CD14-positive monocyte (primary cell): ENCODE measurements around the gene TSPAN7. TPM values are rescaled to one million over a fixed set of nuclear protein-coding genes. Genes with fewer than 3 reads are reported as not detected.

Experiments
- DNase-seq, 3 donors: peaks; one replicate each; pipeline ENCODE4 v3.0.0-alpha.2; 2011 to 2022
- H2AFZ ChIP-seq: 2 replicates; pipeline ENCODE4 v1.6.0; 2012; ENCODE audit warnings: mild to moderate bottlenecking, low read depth, low read length, inconsistent platforms; ENCODE audit not compliant: insufficient read depth, poor library complexity, severe bottlenecking
- H3K27ac ChIP-seq, 2 donors: 1 replicate in 1 of 2; 2 replicates in 1 of 2; pipeline ENCODE4 v1.5.1; 2012 to 2013; ENCODE audit warnings: low read length in 2 of 2, control low read depth in 1 of 2, inconsistent platforms in 1 of 2, low read depth in 1 of 2, mild to moderate bottlenecking in 1 of 2
- H3K27me3 ChIP-seq, 2 donors: one replicate each; pipeline versions ENCODE4 v1.6.0 to v1.6.1; 2011 to 2013; ENCODE audit warnings: low read length in 2 of 2; ENCODE audit not compliant: control insufficient read depth in 2 of 2, insufficient read depth in 2 of 2
- H3K36me3 ChIP-seq, 2 donors: replicated peaks in 1 of 2; 1 replicate in 1 of 2; 2 replicates in 1 of 2; pipeline versions ENCODE4 v1.5.1 to v1.6.1; 2012 to 2013; ENCODE audit warnings: low read length in 2 of 2, control low read depth in 1 of 2, inconsistent platforms in 1 of 2, mild to moderate bottlenecking in 1 of 2; ENCODE audit not compliant: insufficient read depth in 2 of 2, control insufficient read depth in 1 of 2
- H3K4me1 ChIP-seq, 2 donors: 1 replicate in 1 of 2; 2 replicates in 1 of 2; pipeline versions ENCODE4 v1.5.1 to v1.6.1; 2012 to 2013; ENCODE audit warnings: low read length in 2 of 2, control low read depth in 1 of 2, inconsistent platforms in 1 of 2, mild to moderate bottlenecking in 1 of 2, moderate library complexity in 1 of 2; ENCODE audit not compliant: insufficient read depth in 2 of 2, control insufficient read depth in 1 of 2
- H3K4me2 ChIP-seq: replicated peaks from 2 replicates; pipeline ENCODE3; 2012; ENCODE audit warnings: low read length, moderate library complexity, mild to moderate bottlenecking; ENCODE audit not compliant: poor library complexity, severe bottlenecking; ENCODE audit errors: extremely low read depth
- H3K4me3 ChIP-seq, 3 experiments: fragments of 200-600 bp in 1 of 3; sonication (generic) in 1 of 3; replicated peaks in 1 of 3; 1 replicate in 2 of 3; 2 replicates in 1 of 3; pipeline ENCODE4 v1.5.1; 2011 to 2013; ENCODE audit warnings: low read length in 3 of 3, mild to moderate bottlenecking in 3 of 3, control low read depth in 2 of 3, low read depth in 2 of 3, inconsistent platforms in 1 of 3, moderate library complexity in 1 of 3
- H3K79me2 ChIP-seq: 2 replicates; pipeline ENCODE4 v1.6.0; 2012; ENCODE audit warnings: mild to moderate bottlenecking, control low read depth, inconsistent platforms, low read length, moderate library complexity; ENCODE audit not compliant: insufficient read depth
- H3K9ac ChIP-seq: 2 replicates; pipeline ENCODE4 v1.6.0; 2017; ENCODE audit warnings: low read length, mild to moderate bottlenecking; ENCODE audit not compliant: insufficient read depth, poor library complexity, severe bottlenecking
- H3K9me3 ChIP-seq, 2 donors: replicated peaks in 1 of 2; 1 replicate in 1 of 2; 2 replicates in 1 of 2; pipeline versions ENCODE4 v1.5.1 to v1.6.1; 2012 to 2013; ENCODE audit warnings: low read length in 2 of 2, control low read depth in 1 of 2; ENCODE audit not compliant: control insufficient read depth in 1 of 2, insufficient read depth in 1 of 2
- H4K20me1 ChIP-seq: 2 replicates; pipeline ENCODE4 v1.6.0; 2012; ENCODE audit warnings: mild to moderate bottlenecking, low read length, control low read depth, moderate library complexity; ENCODE audit not compliant: insufficient read depth
- H3K27ac Mint-ChIP-seq, 7 donors: one replicate each; pipeline ENCODE4 v1.8.0; 2020; ENCODE audit warnings: mild to moderate bottlenecking in 7 of 7, mixed read lengths in 7 of 7, moderate library complexity in 6 of 7, inconsistent platforms in 2 of 7
- H3K27me3 Mint-ChIP-seq, 3 donors: one replicate each; pipeline ENCODE4 v1.8.0; 2021 to 2022; ENCODE audit warnings: low read depth in 3 of 3, mild to moderate bottlenecking in 3 of 3, mixed read lengths in 3 of 3, moderate library complexity in 3 of 3, inconsistent platforms in 1 of 3
- H3K36me3 Mint-ChIP-seq, 2 donors: one replicate each; pipeline ENCODE4 v1.8.0; 2020; ENCODE audit warnings: mixed read lengths in 2 of 2, inconsistent platforms in 1 of 2, mild to moderate bottlenecking in 1 of 2
- H3K4me1 Mint-ChIP-seq: one replicate; pipeline ENCODE4 v1.8.0; 2020; ENCODE audit warnings: mild to moderate bottlenecking, mixed read lengths
- H3K4me3 Mint-ChIP-seq, 2 donors: one replicate each; pipeline ENCODE4 v1.8.0; 2020; ENCODE audit warnings: mild to moderate bottlenecking in 2 of 2, mixed read lengths in 2 of 2, moderate library complexity in 1 of 2
- H3K9me3 Mint-ChIP-seq, 7 donors: one replicate each; pipeline ENCODE4 v1.8.0; 2020 to 2022; ENCODE audit warnings: mixed read lengths in 7 of 7, mild to moderate bottlenecking in 6 of 7, moderate library complexity in 6 of 7, inconsistent platforms in 2 of 7
- WGBS: methylation state at CpG from one replicate; pipeline ENCODE4 v1.1.5; 2013; ENCODE audit warnings: missing lambda C conversion rate; ENCODE audit not compliant: insufficient coverage; 5-methylcytosine and 5-hydroxymethylcytosine counted together
- intact Hi-C, 2 donors: fragments of 100-400 bp; cut with micrococcal nuclease; formaldehyde crosslinking; loops; one replicate each; pipeline versions ENCODE4 v1.15.0 to v1.15.1; 2023
- polyA plus RNA-seq, 3 donors: library from polyadenylated mRNA; depleted of rRNA in 1 of 3; unstranded in 2 of 3; stranded (reverse) in 1 of 3; fragments of 300-500 nt in 2 of 3; fragments of >200 nt in 1 of 3; fragmentation: Illumina TruSeq in 2 of 3; gene quantifications; 1 replicate in 2 of 3; 2 replicates in 1 of 3; pipeline ENCODE4 v1.2.3, GENCODE V29; 2012 to 2021
- TF ChIP-seq, protein P1 (sequence below): fragments of 200-600 bp; IDR thresholded peaks from one replicate; pipeline ENCODE4 v1.8.0; 2022; ENCODE audit warnings: antibody characterized with exemption, mild to moderate bottlenecking

Gene TSPAN7
- polyA plus RNA-seq, 3 donors, result not detected

DNA sequence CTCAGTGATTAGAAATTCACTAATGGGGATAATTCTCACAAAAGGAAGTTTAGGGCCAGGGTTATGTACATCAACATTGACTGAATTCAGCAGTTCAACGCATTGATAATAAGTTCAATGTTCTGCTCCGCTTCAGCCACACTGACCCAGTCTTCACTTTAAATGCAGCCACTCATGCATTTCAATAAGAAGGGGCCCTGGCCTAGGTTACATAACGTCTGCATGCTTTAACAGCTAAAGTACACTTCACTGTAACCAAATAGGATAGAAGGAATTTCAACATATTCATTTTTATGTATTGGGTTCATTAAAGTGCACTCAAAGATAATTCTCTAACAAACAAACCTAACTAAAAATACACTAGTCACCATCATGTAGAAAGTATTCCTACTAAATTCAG, 12.8 kb upstream of the TSPAN7 start:
- DNase-seq, result no peak
- Histone ChIP-seq H3K4me3 (no peak overlapping the region), H3K9ac (no peak overlapping the region), H3K27me3 (no peaks in the 10 kb centered on the region), H3K36me3 (no peaks in the 10 kb centered on the region), H4K20me1 (no peaks in the 10 kb centered on the region), H3K9me3 (no peaks in the 10 kb centered on the region), H3K79me2 (no peaks in the 10 kb centered on the region), H2AFZ (no peak overlapping the region), H3K27ac (no peak overlapping the region), H3K4me2 (no peak overlapping the region), H3K4me1 (no peaks in the 10 kb centered on the region)
- Mint-ChIP-seq H3K27ac (no peak overlapping the region), H3K9me3 (peaks cover 0 to 5% (median 3%) of the 10 kb centered on the region in 7 donors), H3K36me3 (no peaks in the 10 kb centered on the region), H3K27me3 (peaks cover 0 to 2% (median 0%) of the 10 kb centered on the region in 3 donors), H3K4me1 (no peaks in the 10 kb centered on the region), H3K4me3 (no peak overlapping the region)
- TF ChIP-seq, protein P1, sequence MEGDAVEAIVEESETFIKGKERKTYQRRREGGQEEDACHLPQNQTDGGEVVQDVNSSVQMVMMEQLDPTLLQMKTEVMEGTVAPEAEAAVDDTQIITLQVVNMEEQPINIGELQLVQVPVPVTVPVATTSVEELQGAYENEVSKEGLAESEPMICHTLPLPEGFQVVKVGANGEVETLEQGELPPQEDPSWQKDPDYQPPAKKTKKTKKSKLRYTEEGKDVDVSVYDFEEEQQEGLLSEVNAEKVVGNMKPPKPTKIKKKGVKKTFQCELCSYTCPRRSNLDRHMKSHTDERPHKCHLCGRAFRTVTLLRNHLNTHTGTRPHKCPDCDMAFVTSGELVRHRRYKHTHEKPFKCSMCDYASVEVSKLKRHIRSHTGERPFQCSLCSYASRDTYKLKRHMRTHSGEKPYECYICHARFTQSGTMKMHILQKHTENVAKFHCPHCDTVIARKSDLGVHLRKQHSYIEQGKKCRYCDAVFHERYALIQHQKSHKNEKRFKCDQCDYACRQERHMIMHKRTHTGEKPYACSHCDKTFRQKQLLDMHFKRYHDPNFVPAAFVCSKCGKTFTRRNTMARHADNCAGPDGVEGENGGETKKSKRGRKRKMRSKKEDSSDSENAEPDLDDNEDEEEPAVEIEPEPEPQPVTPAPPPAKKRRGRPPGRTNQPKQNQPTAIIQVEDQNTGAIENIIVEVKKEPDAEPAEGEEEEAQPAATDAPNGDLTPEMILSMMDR, result no peak
- intact Hi-C loops, result no loop called here
- no CpG with 5 or more reads among the region's 3 CpGs for WGBS

DNA sequence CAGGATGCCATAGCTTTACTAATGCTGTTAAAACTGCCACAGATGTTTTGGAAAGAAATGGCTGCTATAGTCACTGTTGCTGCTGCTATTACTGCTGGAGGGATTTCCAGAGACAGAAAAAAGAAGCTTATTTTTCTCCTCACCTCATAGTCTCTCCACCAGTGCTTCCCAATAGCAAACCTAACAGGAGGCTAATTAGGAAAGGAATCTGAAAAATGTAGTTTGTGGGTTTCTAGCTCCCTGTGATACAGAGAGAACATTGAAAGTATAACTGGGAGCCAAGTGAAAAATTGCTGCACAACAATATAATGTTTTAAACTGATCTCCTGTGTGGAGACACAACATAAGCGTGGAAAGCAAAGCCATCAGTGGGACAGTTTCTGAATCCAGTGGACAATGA, 8.6 kb upstream of the TSPAN7 start:
- H3K4me3 Mint-ChIP-seq, result no peak overlapping the region
- intact Hi-C loops, result no loop called here
- no peaks in the 10 kb centered on the region for H3K4me1 ChIP-seq
- H3K9me3 ChIP-seq, result no peaks in the 10 kb centered on the region
- no peaks in the 10 kb centered on the region for H3K4me1 Mint-ChIP-seq
- H3K79me2 ChIP-seq, result no peaks in the 10 kb centered on the region
- H4K20me1 ChIP-seq, result no peaks in the 10 kb centered on the region
- no peak overlapping the region for H3K9ac ChIP-seq
- no peak overlapping the region for H3K4me3 ChIP-seq
- peaks cover 0 to 5% (median 2%) of the 10 kb centered on the region in 3 donors for H3K27me3 Mint-ChIP-seq
- H2AFZ ChIP-seq, result no peak overlapping the region
- DNase-seq, result no peak
- H3K27ac ChIP-seq, result no peak overlapping the region
- no CpG with 5 or more reads among the region's 1 CpG for WGBS
- no peaks in the 10 kb centered on the region for H3K36me3 Mint-ChIP-seq
- no peaks in the 10 kb centered on the region for H3K36me3 ChIP-seq
- H3K27ac Mint-ChIP-seq, result no peak overlapping the region
- H3K9me3 Mint-ChIP-seq, result peaks cover 0 to 5% (median 3%) of the 10 kb centered on the region in 7 donors
- no peaks in the 10 kb centered on the region for H3K27me3 ChIP-seq
- no peak overlapping the region for H3K4me2 ChIP-seq
- TF ChIP-seq, protein P1, result no peak
